ENCODE results near the gene AKR1D1. TPM values are rescaled to one million over a fixed set of nuclear protein-coding genes. Genes with fewer than 3 reads are reported as not detected.

AKR1D1 gene
- total and polyA plus RNA-seq, 10 of the 15 experiments (the other 5 are each of a cell fraction or from before 2014, with no cell fraction given), result 0.09 to 0.34 TPM; not detected in 8

DNA sequence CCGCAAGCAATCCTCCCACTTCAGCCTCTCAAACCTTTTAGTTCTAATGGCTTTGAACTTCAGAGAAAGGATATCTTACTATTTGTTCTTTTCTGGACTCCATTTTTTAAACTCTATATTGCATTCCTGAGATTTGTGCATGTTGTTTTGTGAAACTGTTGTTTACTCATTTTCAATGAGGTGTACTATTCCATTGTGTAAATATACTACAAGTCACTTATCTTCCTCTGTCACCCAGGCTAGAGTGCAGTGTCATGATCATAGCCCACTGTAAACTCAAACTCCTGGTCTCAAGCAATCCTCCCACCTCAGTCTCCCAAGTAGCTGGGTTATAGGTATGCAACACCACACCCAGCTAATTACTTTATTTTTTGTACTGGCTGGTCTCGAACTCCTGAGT lies 31.4 kb upstream of the AKR1D1 start:
- 23% methylated on average over 2 of the region's 2 CpGs for WGBS (ENCODE audit: insufficient coverage, insufficient replicate concordance, low lambda C conversion rate, missing lambda C conversion rate)

DNA sequence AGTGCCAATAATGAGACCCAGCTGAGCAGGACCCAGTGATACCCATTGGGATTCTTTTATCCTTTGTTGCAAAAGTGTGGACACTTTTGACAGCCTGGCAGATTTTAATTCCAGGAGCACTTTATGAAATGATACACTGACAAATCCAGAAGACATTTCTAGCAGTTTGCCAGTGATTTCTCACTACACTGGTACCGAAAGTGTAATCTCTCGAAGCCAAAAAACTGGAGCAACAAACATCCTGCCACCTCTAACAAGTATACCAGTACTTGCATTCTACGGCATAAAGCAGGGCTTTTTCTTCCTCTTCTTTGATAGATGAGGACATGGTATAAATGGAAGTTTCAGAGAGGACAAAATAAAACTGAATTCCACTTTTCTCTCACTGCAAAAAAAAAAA lies 28.4 kb upstream of the AKR1D1 start:
- DNase-seq (ENCODE audit: low read depth, low spot score), result no peak
- ChIA-PET RAD21 (ENCODE audit: unreplicated experiment) (no interaction called here), SMC1A (ENCODE audit: uncharacterized antibody, unreplicated experiment) (no interaction called here), CTCF (no interaction called here), POLR2A (no interaction called here)
- Histone ChIP-seq H3K9me3 (replicated peaks; ENCODE audit: control insufficient read depth, insufficient read depth, low read length) (no peaks in the 10 kb centered on the region), H3K4me2 (ENCODE audit: control insufficient read depth, insufficient read depth) (no peak overlapping the region), H3K9ac (ENCODE audit: control insufficient read depth, insufficient read depth, low read length) (no peak overlapping the region), H3K4me1 (ENCODE audit: control insufficient read depth, insufficient read depth, low read length) (no peaks in the 10 kb centered on the region), H3K27me3 (replicated peaks in 1 of 2; ENCODE audit: control insufficient read depth in 2 of 2, insufficient read depth in 2 of 2, low read length in 1 of 2) (no peaks in the 10 kb centered on the region), H3K79me2 (ENCODE audit: control insufficient read depth, insufficient read depth, low read length) (no peaks in the 10 kb centered on the region), H3K4me3 (no peak overlapping the region), H4K20me1 (ENCODE audit: control insufficient read depth, insufficient read depth) (no peaks in the 10 kb centered on the region), H2AFZ (ENCODE audit: control insufficient read depth, low read depth, low read length) (peak overlapping the region; percentile 7; the same call in 1 of the 2 replicates), H3K36me3 (ENCODE audit: control insufficient read depth in 2 of 2, insufficient read depth in 2 of 2, low read length in 1 of 2) (no peaks in the 10 kb centered on the region), H3K27ac (ENCODE audit: control insufficient read depth, insufficient read depth) (no peak overlapping the region)
- intact Hi-C loops (cut with micrococcal nuclease; ENCODE audit: unreplicated experiment) (no loop called here), in situ Hi-C loops (cut with MboI) (no loop called here)
- FAIRE-seq, result no peak
- TF ChIP-seq RB1 (IDR thresholded peaks at IDR 0.05; ENCODE audit: borderline replicate concordance), result no peak
- TF ChIP-seq SMAD5 (IDR thresholded peaks at IDR 0.05; ENCODE audit: low read depth), result no peak
- 76% methylated on average over 3 of the region's 3 CpGs for WGBS (ENCODE audit: insufficient coverage, insufficient replicate concordance, low lambda C conversion rate, missing lambda C conversion rate)
- ATAC-seq, result no peak
- no TSS peak for BruUV-seq (replicated peaks)

More for the DNA sequence above, 31.4 kb upstream of the AKR1D1 start:
- no peaks in the 10 kb centered on the region for H3K27me3 ChIP-seq (replicated peaks in 1 of 2; ENCODE audit: control insufficient read depth in 2 of 2, insufficient read depth in 2 of 2, low read length in 1 of 2)
- FAIRE-seq, result no peak
- POLR2A ChIA-PET, result no interaction called here
- no peak overlapping the region for H3K27ac ChIP-seq (ENCODE audit: control insufficient read depth, insufficient read depth)
- RAD21 ChIA-PET (ENCODE audit: unreplicated experiment), result interaction anchor here (1.1 kb wide), 1 partner anchor 694 kb away, joined by 3 read pairs; no protein-coding TSS in a partner anchor
- H3K9me3 ChIP-seq (replicated peaks; ENCODE audit: control insufficient read depth, insufficient read depth, low read length), result no peaks in the 10 kb centered on the region
- no TSS peak for BruUV-seq (replicated peaks)
- no peak overlapping the region for H3K4me3 ChIP-seq
- in situ Hi-C loops (cut with MboI), result no loop called here
- no peak for DNase-seq (ENCODE audit: low read depth, low spot score)
- ATAC-seq, result no peak
- intact Hi-C loops (cut with micrococcal nuclease; ENCODE audit: unreplicated experiment), result no loop called here
- H3K9ac ChIP-seq (ENCODE audit: control insufficient read depth, insufficient read depth, low read length), result no peak overlapping the region
- H2AFZ ChIP-seq (ENCODE audit: control insufficient read depth, low read depth, low read length), result no peak overlapping the region
- TF ChIP-seq HCFC1 (IDR thresholded peaks at IDR 0.05; ENCODE audit: low read length) (no peak), CREB1 (IDR thresholded peaks at IDR 0.05; ENCODE audit: low read depth) (no peak), NR2C2 (IDR thresholded peaks at IDR 0.05; ENCODE audit: borderline replicate concordance, control insufficient read depth, insufficient read length, low read depth) (no peak), POLR2AphosphoS2 (IDR thresholded peaks at IDR 0.05; ENCODE audit: low read depth, low read length) (no peak), PAX5 (IDR thresholded peaks at IDR 0.05; ENCODE audit: borderline replicate concordance, low read depth, low read length) (no peak)
- TF ChIP-seq, protein P1, sequence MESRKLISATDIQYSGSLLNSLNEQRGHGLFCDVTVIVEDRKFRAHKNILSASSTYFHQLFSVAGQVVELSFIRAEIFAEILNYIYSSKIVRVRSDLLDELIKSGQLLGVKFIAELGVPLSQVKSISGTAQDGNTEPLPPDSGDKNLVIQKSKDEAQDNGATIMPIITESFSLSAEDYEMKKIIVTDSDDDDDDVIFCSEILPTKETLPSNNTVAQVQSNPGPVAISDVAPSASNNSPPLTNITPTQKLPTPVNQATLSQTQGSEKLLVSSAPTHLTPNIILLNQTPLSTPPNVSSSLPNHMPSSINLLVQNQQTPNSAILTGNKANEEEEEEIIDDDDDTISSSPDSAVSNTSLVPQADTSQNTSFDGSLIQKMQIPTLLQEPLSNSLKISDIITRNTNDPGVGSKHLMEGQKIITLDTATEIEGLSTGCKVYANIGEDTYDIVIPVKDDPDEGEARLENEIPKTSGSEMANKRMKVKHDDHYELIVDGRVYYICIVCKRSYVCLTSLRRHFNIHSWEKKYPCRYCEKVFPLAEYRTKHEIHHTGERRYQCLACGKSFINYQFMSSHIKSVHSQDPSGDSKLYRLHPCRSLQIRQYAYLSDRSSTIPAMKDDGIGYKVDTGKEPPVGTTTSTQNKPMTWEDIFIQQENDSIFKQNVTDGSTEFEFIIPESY (IDR thresholded peaks at IDR 0.05), result no peak
- H4K20me1 ChIP-seq (ENCODE audit: control insufficient read depth, insufficient read depth), result no peaks in the 10 kb centered on the region
- H3K79me2 ChIP-seq (ENCODE audit: control insufficient read depth, insufficient read depth, low read length), result no peaks in the 10 kb centered on the region
- H3K36me3 ChIP-seq (ENCODE audit: control insufficient read depth in 2 of 2, insufficient read depth in 2 of 2, low read length in 1 of 2), result no peaks in the 10 kb centered on the region
- H3K4me2 ChIP-seq (ENCODE audit: control insufficient read depth, insufficient read depth), result no peak overlapping the region
- SMC1A ChIA-PET (ENCODE audit: uncharacterized antibody, unreplicated experiment), result interaction anchor here (1.0 kb wide), 1 partner anchor 22 kb away, joined by 4 read pairs; no protein-coding TSS in a partner anchor
- CTCF ChIA-PET, result interaction anchor here (0.9 kb wide), 1 partner anchor 14 kb away, joined by 3 read pairs; no protein-coding TSS in a partner anchor
- H3K4me1 ChIP-seq (ENCODE audit: control insufficient read depth, insufficient read depth, low read length), result no peaks in the 10 kb centered on the region

Measured in GM12878 (cell line).